ENCODE results near the gene PPP6R2.

GRCh38 chr22:50356186-50356585 is 13.1 kb downstream of the PPP6R2 start:
- TF ChIP-seq POLR2A (IDR thresholded peaks at IDR 0.05; ENCODE audit: low read depth, low read length) (no peak), TAF1 (IDR thresholded peaks at IDR 0.05; ENCODE audit: low read depth, low read length) (no peak), POLR2AphosphoS5 (IDR thresholded peaks at IDR 0.05; ENCODE audit: low read depth, low read length) (no peak), SPI1 (IDR thresholded peaks at IDR 0.05; ENCODE audit: low read depth, low read length) (no peak), POU2F2 (IDR thresholded peaks at IDR 0.05; ENCODE audit: low read depth, low read length) (no peak), PAX5 (IDR thresholded peaks at IDR 0.05; ENCODE audit: insufficient read depth, low read length, severe bottlenecking) (no peak)

Data from GM12891 (cell line).